GM23338 (cell line): ENCODE measurements around the gene CCDC167. TPM values are rescaled to one million over a fixed set of nuclear protein-coding genes. Genes with fewer than 3 reads are reported as not detected.

ENCODE experiments used
- ATAC-seq: fragments of 200-7000 bp; cut with Tn5 transposase; 3 replicates; pipeline ENCODE4 v1.9.1; 2020
- DNase-seq: peaks from one replicate; pipeline ENCODE4 v3.0.0-alpha.2; 2015; ENCODE audit warnings: low spot score
- H2AFZ ChIP-seq: fragments of 200-600 bp; sonication (generic); 2 replicates; pipeline ENCODE4 v1.8.0; 2016; ENCODE audit warnings: antibody characterized with exemption, mild to moderate bottlenecking, moderate library complexity
- H3F3A ChIP-seq: fragments of 200-600 bp; sonication (generic); replicated peaks from 2 replicates; pipeline ENCODE4 v1.8.0; 2017; ENCODE audit warnings: antibody characterized with exemption, mixed run types, low read depth
- H3K27ac ChIP-seq: fragments of 200-600 bp; sonication (generic); 2 replicates; pipeline ENCODE4 v1.6.1; 2016; ENCODE audit warnings: low read depth
- H3K27me3 ChIP-seq: fragments of 200-600 bp; sonication (generic); 2 replicates; pipeline ENCODE4 v1.8.0; 2016; ENCODE audit warnings: mild to moderate bottlenecking, mixed run types, moderate library complexity; ENCODE audit not compliant: insufficient read depth
- H3K36me3 ChIP-seq: fragments of 200-600 bp; sonication (generic); 2 replicates; pipeline ENCODE4 v1.8.0; 2016; ENCODE audit warnings: mild to moderate bottlenecking; ENCODE audit not compliant: insufficient read depth
- H3K4me1 ChIP-seq: fragments of 200-600 bp; sonication (generic); 2 replicates; pipeline ENCODE4 v1.8.0; 2016; ENCODE audit warnings: mild to moderate bottlenecking, moderate library complexity; ENCODE audit not compliant: insufficient read depth
- H3K4me2 ChIP-seq: fragments of 200-600 bp; sonication (generic); 2 replicates; pipeline ENCODE4 v1.7.1; 2017; ENCODE audit warnings: mixed run types
- H3K4me3 ChIP-seq: fragments of 200-600 bp; sonication (generic); 2 replicates; pipeline ENCODE4 v1.6.1; 2016; ENCODE audit warnings: mixed run types
- H3K79me2 ChIP-seq: fragments of 200-600 bp; sonication (generic); replicated peaks from 2 replicates; pipeline ENCODE4 v1.8.0; 2017; ENCODE audit warnings: mild to moderate bottlenecking; ENCODE audit not compliant: insufficient read depth
- H3K9me2 ChIP-seq: fragments of 200-600 bp; sonication (generic); 2 replicates; pipeline ENCODE4 v1.8.0; 2017; ENCODE audit not compliant: insufficient read depth
- H4K20me1 ChIP-seq: fragments of 200-600 bp; sonication (generic); replicated peaks from 2 replicates; pipeline ENCODE4 v1.8.0; 2017; ENCODE audit warnings: mild to moderate bottlenecking; ENCODE audit not compliant: insufficient read depth
- H3K27ac Mint-ChIP-seq: 2 replicates; pipeline ENCODE4 v1.8.0; 2020; ENCODE audit warnings: inconsistent platforms, mild to moderate bottlenecking, moderate library complexity, mixed read lengths
- H3K27me3 Mint-ChIP-seq: 3 replicates; pipeline ENCODE4 v1.8.0; 2022; ENCODE audit warnings: low read depth, mild to moderate bottlenecking, moderate library complexity, mixed read lengths, inconsistent platforms; ENCODE audit not compliant: insufficient read depth, poor library complexity
- H3K36me3 Mint-ChIP-seq: 3 replicates; pipeline ENCODE4 v1.8.0; 2021; ENCODE audit warnings: low read depth, mild to moderate bottlenecking, inconsistent platforms, moderate library complexity, mixed read lengths
- H3K4me1 Mint-ChIP-seq: 3 replicates; pipeline ENCODE4 v1.8.0; 2020; ENCODE audit warnings: mild to moderate bottlenecking, inconsistent platforms, mixed read lengths
- H3K4me3 Mint-ChIP-seq: 3 replicates; pipeline ENCODE4 v1.8.0; 2021; ENCODE audit warnings: moderate library complexity, mild to moderate bottlenecking, inconsistent platforms, mixed read lengths
- H3K9me3 Mint-ChIP-seq: 3 replicates; pipeline ENCODE4 v1.8.0; 2020; ENCODE audit warnings: moderate library complexity, mild to moderate bottlenecking, inconsistent platforms, mixed read lengths
- CREB1 ChIP-seq: fragments of 250-450 bp; sonication (Bioruptor Pico); IDR thresholded peaks from 2 replicates; pipeline ENCODE4 v1.5.0; 2020; ENCODE audit warnings: low read depth, mild to moderate bottlenecking, moderate library complexity
- EZH2 ChIP-seq: fragments of 200-600 bp; sonication (generic); IDR thresholded peaks from one replicate; pipeline ENCODE4 v1.8.0; 2017; ENCODE audit warnings: antibody characterized with exemption, mild to moderate bottlenecking, low read depth; ENCODE audit not compliant: unreplicated experiment
- EZH2phosphoT487 ChIP-seq: fragments of 200-600 bp; sonication (generic); IDR thresholded peaks from one replicate; pipeline ENCODE4 v1.8.1; 2018; ENCODE audit warnings: antibody characterized with exemption; ENCODE audit not compliant: unreplicated experiment
- JUNB ChIP-seq: IDR thresholded peaks from one replicate; pipeline ENCODE4 v1.6.1; 2016; ENCODE audit warnings: antibody characterized with exemption; ENCODE audit not compliant: unreplicated experiment
- NANOG ChIP-seq: IDR thresholded peaks from 2 replicates; pipeline ENCODE4 v1.6.1; 2016; ENCODE audit warnings: antibody characterized with exemption, borderline replicate concordance
- POLR2AphosphoS5 ChIP-seq: IDR thresholded peaks from 2 replicates; pipeline ENCODE4 v1.6.1; 2016; ENCODE audit warnings: antibody characterized with exemption, low read depth
- STAT1 ChIP-seq: IDR thresholded peaks from one replicate; pipeline ENCODE4 v1.6.1; 2016; ENCODE audit warnings: antibody characterized with exemption; ENCODE audit not compliant: unreplicated experiment
- ZNF114 ChIP-seq: fragments of 250-450 bp; sonication (Bioruptor Pico); IDR thresholded peaks from 2 replicates; pipeline ENCODE4 v1.5.0; 2020; ENCODE audit warnings: mild to moderate bottlenecking, moderate library complexity
- ZNF331 ChIP-seq: fragments of 250-450 bp; sonication (Bioruptor Pico); IDR thresholded peaks from 2 replicates; pipeline ENCODE4 v1.5.0; 2020; ENCODE audit warnings: low read depth, mild to moderate bottlenecking, moderate library complexity
- polyA plus RNA-seq: library from polyadenylated mRNA; unstranded; fragments of >200 nt; fragmentation: Nextera tagmentation; extraction: Ambion mirVana; gene quantifications from 2 replicates; pipeline ENCODE4 v1.2.1, GENCODE V29; 2016
- total RNA-seq: library from RNA; depleted of rRNA; stranded (reverse); fragments of >200 nt; shearing (Covaris generic); gene quantifications from 2 replicates; pipeline ENCODE4 v1.2.3, GENCODE V29; 2014
- TF ChIP-seq, protein P1 (sequence below): fragments of 250-450 bp; sonication (Bioruptor Pico); IDR thresholded peaks from 2 replicates; pipeline ENCODE4 v1.5.0; 2020; ENCODE audit warnings: mild to moderate bottlenecking, moderate library complexity
- TF ChIP-seq, protein P2 (sequence below): IDR thresholded peaks from 2 replicates; pipeline ENCODE4 v1.6.1; 2016; ENCODE audit warnings: antibody characterized with exemption
- TF ChIP-seq, protein P3 (sequence below): IDR thresholded peaks from one replicate; pipeline ENCODE4 v1.6.1; 2018; ENCODE audit warnings: antibody characterized with exemption; ENCODE audit not compliant: unreplicated experiment
- TF ChIP-seq, protein P4 (sequence below), 2 experiments: fragments of 200-600 bp in 1 of 2; sonication (generic) in 1 of 2; conservative IDR thresholded peaks; 2 replicates each; pipeline versions ENCODE4 v1.5.1 to v1.6.1; 2016 to 2017; ENCODE audit warnings: antibody characterized with exemption in 2 of 2, low read depth in 2 of 2, mild to moderate bottlenecking in 2 of 2, moderate library complexity in 1 of 2

Gene CCDC167
- total and polyA plus RNA-seq, 2 experiments from 2014 or later = 17.6 to 21.4 TPM

DNA sequence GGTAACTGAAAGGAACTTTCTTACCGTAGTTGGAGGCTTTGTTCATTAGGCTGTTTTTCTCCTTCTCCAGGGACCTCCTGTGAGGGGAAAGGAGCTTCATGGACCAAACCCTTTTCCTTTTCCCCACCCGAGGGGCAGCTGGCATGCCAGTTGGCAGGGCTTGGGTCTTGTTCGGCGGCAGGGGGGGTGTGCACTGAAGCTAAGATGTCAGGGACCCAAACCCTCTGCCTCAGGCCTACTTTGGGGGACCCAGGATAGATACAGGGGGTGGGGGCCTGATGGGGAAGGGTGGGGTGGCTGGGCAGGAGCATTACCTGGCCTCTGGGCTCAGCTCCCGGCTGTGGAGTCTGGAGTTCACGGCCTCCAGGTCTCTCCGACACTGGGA lies 14.9 kb downstream of the CCDC167 start:
- no peaks in the 10 kb centered on the region for H3K79me2 ChIP-seq
- H3K27me3 ChIP-seq = no peaks in the 10 kb centered on the region
- Mint-ChIP-seq H3K9me3 (no peaks in the 10 kb centered on the region), H3K27ac (no peak overlapping the region), H3K4me1 (peaks cover 30% of the 10 kb centered on the region), H3K27me3 (peaks cover 4% of the 10 kb centered on the region), H3K36me3 (peaks cover 6% of the 10 kb centered on the region; the same call in 1 of the 3 replicates), H3K4me3 (no peak overlapping the region)
- H3K9me2 ChIP-seq = no peaks in the 10 kb centered on the region
- ATAC-seq = no peak
- H3K36me3 ChIP-seq = no peaks in the 10 kb centered on the region
- TF ChIP-seq POLR2AphosphoS5 (no peak), ZNF331 (no peak), STAT1 (no peak), ZNF114 (CRISPR knock-in tag) (no peak), EZH2 (no peak), CREB1 (CRISPR knock-in tag) (no peak), JUNB (no peak), NANOG (no peak), EZH2phosphoT487 (no peak)
- TF ChIP-seq, protein P1, sequence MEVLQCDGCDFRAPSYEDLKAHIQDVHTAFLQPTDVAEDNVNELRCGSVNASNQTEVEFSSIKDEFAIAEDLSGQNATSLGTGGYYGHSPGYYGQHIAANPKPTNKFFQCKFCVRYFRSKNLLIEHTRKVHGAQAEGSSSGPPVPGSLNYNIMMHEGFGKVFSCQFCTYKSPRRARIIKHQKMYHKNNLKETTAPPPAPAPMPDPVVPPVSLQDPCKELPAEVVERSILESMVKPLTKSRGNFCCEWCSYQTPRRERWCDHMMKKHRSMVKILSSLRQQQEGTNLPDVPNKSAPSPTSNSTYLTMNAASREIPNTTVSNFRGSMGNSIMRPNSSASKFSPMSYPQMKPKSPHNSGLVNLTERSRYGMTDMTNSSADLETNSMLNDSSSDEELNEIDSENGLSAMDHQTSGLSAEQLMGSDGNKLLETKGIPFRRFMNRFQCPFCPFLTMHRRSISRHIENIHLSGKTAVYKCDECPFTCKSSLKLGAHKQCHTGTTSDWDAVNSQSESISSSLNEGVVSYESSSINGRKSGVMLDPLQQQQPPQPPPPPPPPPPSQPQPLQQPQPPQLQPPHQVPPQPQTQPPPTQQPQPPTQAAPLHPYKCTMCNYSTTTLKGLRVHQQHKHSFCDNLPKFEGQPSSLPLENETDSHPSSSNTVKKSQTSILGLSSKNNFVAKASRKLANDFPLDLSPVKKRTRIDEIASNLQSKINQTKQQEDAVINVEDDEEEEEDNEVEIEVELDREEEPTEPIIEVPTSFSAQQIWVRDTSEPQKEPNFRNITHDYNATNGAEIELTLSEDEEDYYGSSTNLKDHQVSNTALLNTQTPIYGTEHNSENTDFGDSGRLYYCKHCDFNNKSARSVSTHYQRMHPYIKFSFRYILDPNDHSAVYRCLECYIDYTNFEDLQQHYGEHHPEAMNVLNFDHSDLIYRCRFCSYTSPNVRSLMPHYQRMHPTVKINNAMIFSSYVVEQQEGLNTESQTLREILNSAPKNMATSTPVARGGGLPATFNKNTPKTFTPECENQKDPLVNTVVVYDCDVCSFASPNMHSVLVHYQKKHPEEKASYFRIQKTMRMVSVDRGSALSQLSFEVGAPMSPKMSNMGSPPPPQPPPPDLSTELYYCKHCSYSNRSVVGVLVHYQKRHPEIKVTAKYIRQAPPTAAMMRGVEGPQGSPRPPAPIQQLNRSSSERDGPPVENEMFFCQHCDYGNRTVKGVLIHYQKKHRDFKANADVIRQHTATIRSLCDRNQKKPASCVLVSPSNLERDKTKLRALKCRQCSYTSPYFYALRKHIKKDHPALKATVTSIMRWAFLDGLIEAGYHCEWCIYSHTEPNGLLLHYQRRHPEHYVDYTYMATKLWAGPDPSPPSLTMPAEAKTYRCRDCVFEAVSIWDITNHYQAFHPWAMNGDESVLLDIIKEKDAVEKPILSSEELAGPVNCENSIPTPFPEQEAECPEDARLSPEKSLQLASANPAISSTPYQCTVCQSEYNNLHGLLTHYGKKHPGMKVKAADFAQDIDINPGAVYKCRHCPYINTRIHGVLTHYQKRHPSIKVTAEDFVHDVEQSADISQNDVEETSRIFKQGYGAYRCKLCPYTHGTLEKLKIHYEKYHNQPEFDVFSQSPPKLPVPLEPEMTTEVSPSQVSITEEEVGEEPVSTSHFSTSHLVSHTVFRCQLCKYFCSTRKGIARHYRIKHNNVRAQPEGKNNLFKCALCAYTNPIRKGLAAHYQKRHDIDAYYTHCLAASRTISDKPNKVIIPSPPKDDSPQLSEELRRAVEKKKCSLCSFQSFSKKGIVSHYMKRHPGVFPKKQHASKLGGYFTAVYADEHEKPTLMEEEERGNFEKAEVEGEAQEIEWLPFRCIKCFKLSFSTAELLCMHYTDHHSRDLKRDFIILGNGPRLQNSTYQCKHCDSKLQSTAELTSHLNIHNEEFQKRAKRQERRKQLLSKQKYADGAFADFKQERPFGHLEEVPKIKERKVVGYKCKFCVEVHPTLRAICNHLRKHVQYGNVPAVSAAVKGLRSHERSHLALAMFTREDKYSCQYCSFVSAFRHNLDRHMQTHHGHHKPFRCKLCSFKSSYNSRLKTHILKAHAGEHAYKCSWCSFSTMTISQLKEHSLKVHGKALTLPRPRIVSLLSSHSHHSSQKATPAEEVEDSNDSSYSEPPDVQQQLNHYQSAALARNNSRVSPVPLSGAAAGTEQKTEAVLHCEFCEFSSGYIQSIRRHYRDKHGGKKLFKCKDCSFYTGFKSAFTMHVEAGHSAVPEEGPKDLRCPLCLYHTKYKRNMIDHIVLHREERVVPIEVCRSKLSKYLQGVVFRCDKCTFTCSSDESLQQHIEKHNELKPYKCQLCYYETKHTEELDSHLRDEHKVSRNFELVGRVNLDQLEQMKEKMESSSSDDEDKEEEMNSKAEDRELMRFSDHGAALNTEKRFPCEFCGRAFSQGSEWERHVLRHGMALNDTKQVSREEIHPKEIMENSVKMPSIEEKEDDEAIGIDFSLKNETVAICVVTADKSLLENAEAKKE = no peak
- TF ChIP-seq, protein P2, sequence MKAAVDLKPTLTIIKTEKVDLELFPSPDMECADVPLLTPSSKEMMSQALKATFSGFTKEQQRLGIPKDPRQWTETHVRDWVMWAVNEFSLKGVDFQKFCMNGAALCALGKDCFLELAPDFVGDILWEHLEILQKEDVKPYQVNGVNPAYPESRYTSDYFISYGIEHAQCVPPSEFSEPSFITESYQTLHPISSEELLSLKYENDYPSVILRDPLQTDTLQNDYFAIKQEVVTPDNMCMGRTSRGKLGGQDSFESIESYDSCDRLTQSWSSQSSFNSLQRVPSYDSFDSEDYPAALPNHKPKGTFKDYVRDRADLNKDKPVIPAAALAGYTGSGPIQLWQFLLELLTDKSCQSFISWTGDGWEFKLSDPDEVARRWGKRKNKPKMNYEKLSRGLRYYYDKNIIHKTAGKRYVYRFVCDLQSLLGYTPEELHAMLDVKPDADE = no peak
- TF ChIP-seq, protein P3, sequence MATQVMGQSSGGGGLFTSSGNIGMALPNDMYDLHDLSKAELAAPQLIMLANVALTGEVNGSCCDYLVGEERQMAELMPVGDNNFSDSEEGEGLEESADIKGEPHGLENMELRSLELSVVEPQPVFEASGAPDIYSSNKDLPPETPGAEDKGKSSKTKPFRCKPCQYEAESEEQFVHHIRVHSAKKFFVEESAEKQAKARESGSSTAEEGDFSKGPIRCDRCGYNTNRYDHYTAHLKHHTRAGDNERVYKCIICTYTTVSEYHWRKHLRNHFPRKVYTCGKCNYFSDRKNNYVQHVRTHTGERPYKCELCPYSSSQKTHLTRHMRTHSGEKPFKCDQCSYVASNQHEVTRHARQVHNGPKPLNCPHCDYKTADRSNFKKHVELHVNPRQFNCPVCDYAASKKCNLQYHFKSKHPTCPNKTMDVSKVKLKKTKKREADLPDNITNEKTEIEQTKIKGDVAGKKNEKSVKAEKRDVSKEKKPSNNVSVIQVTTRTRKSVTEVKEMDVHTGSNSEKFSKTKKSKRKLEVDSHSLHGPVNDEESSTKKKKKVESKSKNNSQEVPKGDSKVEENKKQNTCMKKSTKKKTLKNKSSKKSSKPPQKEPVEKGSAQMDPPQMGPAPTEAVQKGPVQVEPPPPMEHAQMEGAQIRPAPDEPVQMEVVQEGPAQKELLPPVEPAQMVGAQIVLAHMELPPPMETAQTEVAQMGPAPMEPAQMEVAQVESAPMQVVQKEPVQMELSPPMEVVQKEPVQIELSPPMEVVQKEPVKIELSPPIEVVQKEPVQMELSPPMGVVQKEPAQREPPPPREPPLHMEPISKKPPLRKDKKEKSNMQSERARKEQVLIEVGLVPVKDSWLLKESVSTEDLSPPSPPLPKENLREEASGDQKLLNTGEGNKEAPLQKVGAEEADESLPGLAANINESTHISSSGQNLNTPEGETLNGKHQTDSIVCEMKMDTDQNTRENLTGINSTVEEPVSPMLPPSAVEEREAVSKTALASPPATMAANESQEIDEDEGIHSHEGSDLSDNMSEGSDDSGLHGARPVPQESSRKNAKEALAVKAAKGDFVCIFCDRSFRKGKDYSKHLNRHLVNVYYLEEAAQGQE = no peak
- TF ChIP-seq, protein P4, sequence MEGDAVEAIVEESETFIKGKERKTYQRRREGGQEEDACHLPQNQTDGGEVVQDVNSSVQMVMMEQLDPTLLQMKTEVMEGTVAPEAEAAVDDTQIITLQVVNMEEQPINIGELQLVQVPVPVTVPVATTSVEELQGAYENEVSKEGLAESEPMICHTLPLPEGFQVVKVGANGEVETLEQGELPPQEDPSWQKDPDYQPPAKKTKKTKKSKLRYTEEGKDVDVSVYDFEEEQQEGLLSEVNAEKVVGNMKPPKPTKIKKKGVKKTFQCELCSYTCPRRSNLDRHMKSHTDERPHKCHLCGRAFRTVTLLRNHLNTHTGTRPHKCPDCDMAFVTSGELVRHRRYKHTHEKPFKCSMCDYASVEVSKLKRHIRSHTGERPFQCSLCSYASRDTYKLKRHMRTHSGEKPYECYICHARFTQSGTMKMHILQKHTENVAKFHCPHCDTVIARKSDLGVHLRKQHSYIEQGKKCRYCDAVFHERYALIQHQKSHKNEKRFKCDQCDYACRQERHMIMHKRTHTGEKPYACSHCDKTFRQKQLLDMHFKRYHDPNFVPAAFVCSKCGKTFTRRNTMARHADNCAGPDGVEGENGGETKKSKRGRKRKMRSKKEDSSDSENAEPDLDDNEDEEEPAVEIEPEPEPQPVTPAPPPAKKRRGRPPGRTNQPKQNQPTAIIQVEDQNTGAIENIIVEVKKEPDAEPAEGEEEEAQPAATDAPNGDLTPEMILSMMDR (conservative IDR thresholded peaks at IDR 0.05; ENCODE audit: low read depth in 2 of 2) = no peak
- peaks cover 17% of the 10 kb centered on the region for H3K4me1 ChIP-seq
- 0 out of 2 replicates have a peak, but pooled peaks cover 6% of the 10 kb centered on the region for H3F3A ChIP-seq
- H2AFZ ChIP-seq = no peak overlapping the region
- no peaks in the 10 kb centered on the region; the same call in none of the 2 replicates for H4K20me1 ChIP-seq
- no peak overlapping the region for H3K4me3 ChIP-seq
- no peak overlapping the region for H3K4me2 ChIP-seq
- DNase-seq = no peak
- no peak overlapping the region for H3K27ac ChIP-seq
